PC-9 (cell line): ENCODE data around the gene PSMD6.

Experiments
- CTCF ChIP-seq: fragments of 200-600 bp; sonication (generic); conservative IDR thresholded peaks from 2 replicates; pipeline ENCODE4 v1.6.1; 2017; ENCODE audit warnings: mixed run types, antibody characterized with exemption, mild to moderate bottlenecking, moderate library complexity
- EZH2 ChIP-seq: fragments of 200-600 bp; sonication (generic); IDR thresholded peaks from 2 replicates; pipeline ENCODE4 v1.8.0; 2017; ENCODE audit warnings: antibody characterized with exemption, low read depth

DNA sequence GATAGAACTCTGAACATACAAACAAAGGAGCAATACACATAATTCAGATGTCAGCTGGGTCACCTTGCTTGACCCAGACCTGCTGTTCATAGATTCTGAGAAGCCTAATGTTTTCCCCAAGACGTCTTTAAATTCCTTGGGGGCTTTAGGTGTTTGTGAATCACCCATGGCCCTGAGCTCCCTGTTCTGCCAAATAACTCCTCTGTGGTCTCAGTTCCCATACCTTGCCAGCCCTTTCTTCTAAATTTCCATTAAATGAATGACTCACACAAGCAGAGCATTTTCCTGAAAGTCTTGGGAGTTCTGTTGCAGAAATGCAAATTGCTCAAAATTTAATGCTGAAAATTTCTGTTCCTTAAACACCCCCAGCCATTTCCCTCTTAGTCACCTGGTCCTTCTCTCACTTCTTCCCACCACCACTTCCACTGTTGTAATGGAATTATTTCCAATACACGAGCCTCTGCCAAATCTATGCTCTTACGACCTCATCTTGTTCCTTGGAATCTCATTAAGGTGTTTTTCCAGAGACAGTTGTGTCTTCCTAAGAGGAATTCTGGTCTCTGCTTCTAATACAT, 33.4 kb upstream of the PSMD6 start:
- TF ChIP-seq CTCF (no peak), EZH2 (no peak)
